ENCODE results near the gene CHRNA7.
"Not testable (repeated sequence)": the region's sequence is repeated elsewhere in the genome, so short reads cannot be mapped to it uniquely, and the experiment has no call there.

GRCh38 chr15:32165775-32166174, 135.5 kb downstream of the CHRNA7 start:
- TF ChIP-seq CTCF, POLR2A (IDR thresholded peaks at IDR 0.05): not testable (repeated sequence)
